ENCODE data around the gene SPOCK1.

SPOCK1 gene

DNA sequence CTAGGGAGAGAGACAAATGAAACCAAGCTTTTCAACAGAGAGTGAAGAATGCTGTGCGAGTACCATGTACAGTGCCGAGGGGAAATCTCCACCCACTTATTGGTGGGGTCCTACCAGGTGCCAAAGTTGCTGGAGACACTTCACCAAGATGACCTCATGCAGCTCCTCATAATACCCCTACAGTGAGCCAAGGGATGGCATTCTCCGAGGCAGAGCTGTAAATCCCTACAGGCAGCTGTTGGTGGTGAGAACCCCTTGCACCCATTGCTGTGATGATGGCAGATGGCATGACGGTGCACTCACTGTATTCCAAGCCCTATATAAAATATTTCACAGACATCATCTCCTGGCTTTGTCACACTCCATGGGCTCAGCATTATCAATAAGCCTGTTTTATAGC is 464.9 kb downstream of the SPOCK1 start:
- H3K9me3 ChIP-seq (ENCODE audit: insufficient read depth, low read length, severe bottlenecking) = no peaks in the 10 kb centered on the region
- H3K79me2 ChIP-seq (ENCODE audit: insufficient read depth, low read length) = no peaks in the 10 kb centered on the region
- ATAC-seq (ENCODE audit: insufficient read depth, low read depth) (no peak), DNase-seq (no peak)
- TF ChIP-seq, protein P1, sequence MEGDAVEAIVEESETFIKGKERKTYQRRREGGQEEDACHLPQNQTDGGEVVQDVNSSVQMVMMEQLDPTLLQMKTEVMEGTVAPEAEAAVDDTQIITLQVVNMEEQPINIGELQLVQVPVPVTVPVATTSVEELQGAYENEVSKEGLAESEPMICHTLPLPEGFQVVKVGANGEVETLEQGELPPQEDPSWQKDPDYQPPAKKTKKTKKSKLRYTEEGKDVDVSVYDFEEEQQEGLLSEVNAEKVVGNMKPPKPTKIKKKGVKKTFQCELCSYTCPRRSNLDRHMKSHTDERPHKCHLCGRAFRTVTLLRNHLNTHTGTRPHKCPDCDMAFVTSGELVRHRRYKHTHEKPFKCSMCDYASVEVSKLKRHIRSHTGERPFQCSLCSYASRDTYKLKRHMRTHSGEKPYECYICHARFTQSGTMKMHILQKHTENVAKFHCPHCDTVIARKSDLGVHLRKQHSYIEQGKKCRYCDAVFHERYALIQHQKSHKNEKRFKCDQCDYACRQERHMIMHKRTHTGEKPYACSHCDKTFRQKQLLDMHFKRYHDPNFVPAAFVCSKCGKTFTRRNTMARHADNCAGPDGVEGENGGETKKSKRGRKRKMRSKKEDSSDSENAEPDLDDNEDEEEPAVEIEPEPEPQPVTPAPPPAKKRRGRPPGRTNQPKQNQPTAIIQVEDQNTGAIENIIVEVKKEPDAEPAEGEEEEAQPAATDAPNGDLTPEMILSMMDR (IDR thresholded peaks at IDR 0.05; ENCODE audit: borderline replicate concordance, extremely low read depth, low read length, poor library complexity, severe bottlenecking) = no peak
- no peaks in the 10 kb centered on the region for H3K4me1 ChIP-seq (ENCODE audit: insufficient read depth, low read length)
- H2AFZ ChIP-seq (ENCODE audit: low read depth, low read length) = no peak overlapping the region
- H3K4me3 ChIP-seq (ENCODE audit: low read depth in 1 of 2, low read length in 2 of 2) = no peak overlapping the region
- H3K27me3 ChIP-seq (ENCODE audit: insufficient read depth, low read length, poor library complexity) = peaks cover 4% of the 10 kb centered on the region
- no peaks in the 10 kb centered on the region for H3K36me3 ChIP-seq (ENCODE audit: insufficient read depth, low read length)
- no peak overlapping the region for H3K9ac ChIP-seq (ENCODE audit: low read depth, low read length)
- no peak overlapping the region for H3K27ac ChIP-seq (ENCODE audit: low read length)
- H4K20me1 ChIP-seq (ENCODE audit: insufficient read depth, low read length) = no peaks in the 10 kb centered on the region
- H3K4me2 ChIP-seq (ENCODE audit: insufficient read depth, low read length) = no peak overlapping the region

DNA sequence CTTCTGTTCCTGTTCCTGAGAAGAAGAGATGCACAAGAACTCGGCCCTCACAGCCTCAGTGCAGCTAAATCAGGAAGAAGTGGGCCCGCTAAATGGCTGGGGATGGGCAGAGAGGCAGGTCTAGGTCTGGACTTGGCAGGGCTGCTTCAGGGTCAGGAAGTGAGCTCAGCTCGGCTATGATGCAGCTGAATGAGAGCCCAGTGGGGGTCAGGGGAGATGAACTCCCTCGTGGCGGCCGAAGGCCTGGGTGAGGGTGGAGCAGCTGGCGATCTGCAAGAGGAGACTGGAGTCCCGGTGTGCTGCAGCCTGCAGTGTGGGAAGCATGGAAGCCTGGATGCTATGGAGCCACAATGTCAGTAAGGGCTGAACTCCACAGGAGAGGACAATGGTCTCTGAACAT is 466.2 kb downstream of the SPOCK1 start:
- Histone ChIP-seq H3K79me2 (ENCODE audit: insufficient read depth, low read length) (no peaks in the 10 kb centered on the region), H3K27ac (ENCODE audit: low read length) (no peak overlapping the region), H3K9ac (ENCODE audit: low read depth, low read length) (no peak overlapping the region), H3K9me3 (ENCODE audit: insufficient read depth, low read length, severe bottlenecking) (no peaks in the 10 kb centered on the region), H3K4me2 (ENCODE audit: insufficient read depth, low read length) (no peak overlapping the region), H3K4me3 (ENCODE audit: low read depth in 1 of 2, low read length in 2 of 2) (no peak overlapping the region), H4K20me1 (ENCODE audit: insufficient read depth, low read length) (no peaks in the 10 kb centered on the region), H2AFZ (ENCODE audit: low read depth, low read length) (no peak overlapping the region), H3K36me3 (ENCODE audit: insufficient read depth, low read length) (no peaks in the 10 kb centered on the region), H3K4me1 (ENCODE audit: insufficient read depth, low read length) (no peaks in the 10 kb centered on the region), H3K27me3 (ENCODE audit: insufficient read depth, low read length, poor library complexity) (peaks cover 4% of the 10 kb centered on the region)
- DNase-seq (no peak), ATAC-seq (ENCODE audit: insufficient read depth, low read depth) (no peak)
- TF ChIP-seq EZH2 (IDR thresholded peaks at IDR 0.05; ENCODE audit: borderline replicate concordance, low read depth, low read length, severe bottlenecking) = no peak
- TF ChIP-seq, protein P1 (IDR thresholded peaks at IDR 0.05; ENCODE audit: borderline replicate concordance, extremely low read depth, low read length, poor library complexity, severe bottlenecking) = no peak

DNA sequence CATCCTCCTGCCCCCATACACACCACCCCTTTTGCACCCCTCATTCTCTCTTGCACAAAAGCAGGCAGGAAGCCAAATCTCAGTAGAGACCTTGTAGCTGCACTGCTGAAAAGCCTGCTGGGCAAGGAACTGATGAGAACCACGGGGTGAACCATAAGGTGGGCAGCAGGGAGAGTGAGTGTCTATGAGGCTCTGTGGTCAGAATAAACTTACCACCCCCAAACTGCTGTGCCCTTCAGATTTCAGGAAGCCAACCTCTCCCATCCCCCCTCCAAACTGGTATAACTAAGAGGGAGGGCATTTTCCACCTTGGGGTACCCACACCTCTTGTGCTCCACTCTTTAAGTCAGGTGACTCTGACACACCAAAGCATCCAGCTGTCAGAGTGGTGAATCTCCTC is 471.4 kb downstream of the SPOCK1 start:
- Histone ChIP-seq H3K4me2 (ENCODE audit: insufficient read depth, low read length) (no peak overlapping the region), H3K4me1 (ENCODE audit: insufficient read depth, low read length) (no peaks in the 10 kb centered on the region), H3K79me2 (ENCODE audit: insufficient read depth, low read length) (no peaks in the 10 kb centered on the region), H3K9ac (ENCODE audit: low read depth, low read length) (no peak overlapping the region), H3K36me3 (ENCODE audit: insufficient read depth, low read length) (no peaks in the 10 kb centered on the region), H3K27ac (ENCODE audit: low read length) (no peak overlapping the region), H4K20me1 (ENCODE audit: insufficient read depth, low read length) (no peaks in the 10 kb centered on the region), H3K27me3 (ENCODE audit: insufficient read depth, low read length, poor library complexity) (no peaks in the 10 kb centered on the region), H2AFZ (ENCODE audit: low read depth, low read length) (no peak overlapping the region), H3K9me3 (ENCODE audit: insufficient read depth, low read length, severe bottlenecking) (no peaks in the 10 kb centered on the region), H3K4me3 (ENCODE audit: low read depth in 1 of 2, low read length in 2 of 2) (no peak overlapping the region)
- DNase-seq (no peak), ATAC-seq (ENCODE audit: insufficient read depth, low read depth) (no peak)
- TF ChIP-seq EZH2 (IDR thresholded peaks at IDR 0.05; ENCODE audit: borderline replicate concordance, low read depth, low read length, severe bottlenecking) = no peak
- TF ChIP-seq, protein P1 (IDR thresholded peaks at IDR 0.05; ENCODE audit: borderline replicate concordance, extremely low read depth, low read length, poor library complexity, severe bottlenecking) = no peak

DNA sequence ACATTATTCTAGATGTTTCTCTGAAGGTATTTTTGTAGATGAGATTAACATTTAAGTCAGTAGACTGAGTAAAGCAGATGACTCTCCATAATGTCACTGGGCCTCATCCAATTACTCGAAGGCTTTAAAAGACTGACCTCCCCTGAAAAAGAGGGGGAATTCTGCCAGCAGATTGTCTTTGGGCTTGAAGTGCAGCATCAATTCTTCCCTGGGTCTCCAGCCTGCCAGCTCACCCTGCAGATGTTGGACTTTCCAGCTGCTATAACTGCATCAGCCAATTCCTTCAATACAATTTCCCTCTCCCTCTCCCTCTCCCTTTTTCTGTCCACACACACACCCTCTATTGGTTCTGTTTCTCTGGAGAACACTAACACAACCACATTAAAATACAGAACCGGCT is 472.8 kb downstream of the SPOCK1 start:
- ATAC-seq (ENCODE audit: insufficient read depth, low read depth) (no peak), DNase-seq (no peak)
- no peaks in the 10 kb centered on the region for H3K9me3 ChIP-seq (ENCODE audit: insufficient read depth, low read length, severe bottlenecking)
- no peak overlapping the region for H3K9ac ChIP-seq (ENCODE audit: low read depth, low read length)
- no peak overlapping the region for H3K27ac ChIP-seq (ENCODE audit: low read length)
- H3K27me3 ChIP-seq (ENCODE audit: insufficient read depth, low read length, poor library complexity) = no peaks in the 10 kb centered on the region
- no peaks in the 10 kb centered on the region for H3K4me1 ChIP-seq (ENCODE audit: insufficient read depth, low read length)
- no peak for TF ChIP-seq EZH2 (IDR thresholded peaks at IDR 0.05; ENCODE audit: borderline replicate concordance, low read depth, low read length, severe bottlenecking)
- TF ChIP-seq, protein P1 (IDR thresholded peaks at IDR 0.05; ENCODE audit: borderline replicate concordance, extremely low read depth, low read length, poor library complexity, severe bottlenecking) = no peak
- no peak overlapping the region for H3K4me2 ChIP-seq (ENCODE audit: insufficient read depth, low read length)
- H2AFZ ChIP-seq (ENCODE audit: low read depth, low read length) = no peak overlapping the region
- H4K20me1 ChIP-seq (ENCODE audit: insufficient read depth, low read length) = no peaks in the 10 kb centered on the region
- no peaks in the 10 kb centered on the region for H3K36me3 ChIP-seq (ENCODE audit: insufficient read depth, low read length)
- H3K4me3 ChIP-seq (ENCODE audit: low read depth in 1 of 2, low read length in 2 of 2) = no peak overlapping the region
- H3K79me2 ChIP-seq (ENCODE audit: insufficient read depth, low read length) = no peaks in the 10 kb centered on the region
